ENCODE results near the gene PALD1.

PALD1 gene

DNA sequence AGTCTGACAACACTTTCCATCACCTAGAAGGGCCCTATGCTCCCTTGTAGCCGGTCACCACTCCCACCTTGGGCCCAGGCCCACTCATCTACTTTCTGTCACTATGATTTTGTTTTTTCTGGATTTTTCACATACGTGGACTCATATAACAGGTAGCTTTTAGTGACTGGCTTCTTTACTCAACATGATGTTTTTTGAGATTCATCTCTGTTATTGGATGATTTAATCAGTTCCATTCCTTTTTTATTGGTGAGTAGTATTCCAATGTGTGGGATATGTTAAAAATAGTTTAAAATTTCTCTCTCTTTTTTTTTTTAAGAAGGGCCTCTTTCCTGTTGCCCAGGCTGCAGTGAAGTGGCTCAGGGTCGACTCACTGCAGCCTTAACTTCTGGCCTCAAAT is 9.3 kb downstream of the PALD1 start:
- DNase-seq (ENCODE audit: extremely low spot score) = no peak
- ChIA-PET POLR2A (no interaction called here), CTCF (no interaction called here)
- TF ChIP-seq BHLHE40 (IDR thresholded peaks at IDR 0.05; ENCODE audit: borderline replicate concordance) (no peak), TARDBP (IDR thresholded peaks at IDR 0.05) (no peak), LEF1 (IDR thresholded peaks at IDR 0.05; ENCODE audit: borderline replicate concordance) (no peak), ZNF384 (IDR thresholded peaks at IDR 0.05) (no peak), ARNT (IDR thresholded peaks at IDR 0.05) (no peak), FOXA1 (IDR thresholded peaks at IDR 0.05) (no peak), CTBP1 (IDR thresholded peaks at IDR 0.05; ENCODE audit: borderline replicate concordance) (no peak), ELF4 (IDR thresholded peaks at IDR 0.05) (no peak), L3MBTL2 (conservative IDR thresholded peaks at IDR 0.05) (no peak), SUZ12 (IDR thresholded peaks at IDR 0.05) (no peak), NFRKB (IDR thresholded peaks at IDR 0.05) (no peak), SP1 (IDR thresholded peaks at IDR 0.05) (no peak), HDGF (IDR thresholded peaks at IDR 0.05; ENCODE audit: borderline replicate concordance) (no peak), FOXK2 (IDR thresholded peaks at IDR 0.05) (no peak), FOXM1 (IDR thresholded peaks at IDR 0.05; ENCODE audit: borderline replicate concordance) (no peak)
- TF ChIP-seq, protein P1, sequence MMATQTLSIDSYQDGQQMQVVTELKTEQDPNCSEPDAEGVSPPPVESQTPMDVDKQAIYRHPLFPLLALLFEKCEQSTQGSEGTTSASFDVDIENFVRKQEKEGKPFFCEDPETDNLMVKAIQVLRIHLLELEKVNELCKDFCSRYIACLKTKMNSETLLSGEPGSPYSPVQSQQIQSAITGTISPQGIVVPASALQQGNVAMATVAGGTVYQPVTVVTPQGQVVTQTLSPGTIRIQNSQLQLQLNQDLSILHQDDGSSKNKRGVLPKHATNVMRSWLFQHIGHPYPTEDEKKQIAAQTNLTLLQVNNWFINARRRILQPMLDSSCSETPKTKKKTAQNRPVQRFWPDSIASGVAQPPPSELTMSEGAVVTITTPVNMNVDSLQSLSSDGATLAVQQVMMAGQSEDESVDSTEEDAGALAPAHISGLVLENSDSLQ (IDR thresholded peaks at IDR 0.05) = no peak

DNA sequence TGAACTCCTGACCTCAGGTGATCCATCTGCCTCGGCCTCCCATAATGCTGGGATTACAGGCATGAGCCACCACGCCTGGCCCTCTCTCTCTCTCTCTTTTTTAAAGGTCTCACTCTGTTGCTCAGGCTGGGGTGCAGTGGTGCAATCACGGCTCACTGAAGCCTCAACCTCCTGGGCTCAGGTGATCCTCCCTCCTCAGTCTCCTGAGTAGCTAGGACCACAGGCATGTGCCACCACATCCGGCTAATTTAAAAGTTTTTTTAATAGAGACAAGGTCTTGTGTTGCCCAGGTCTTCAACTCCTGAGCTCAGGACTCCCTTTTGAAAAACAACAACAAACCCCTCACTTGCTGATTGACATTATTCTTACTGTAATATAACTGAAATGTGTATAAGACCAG is 11.6 kb downstream of the PALD1 start:
- CTCF ChIA-PET = no interaction called here
- no peak for DNase-seq (ENCODE audit: extremely low spot score)
- no peak for TF ChIP-seq LEF1 (IDR thresholded peaks at IDR 0.05; ENCODE audit: borderline replicate concordance)
- no peak for TF ChIP-seq FOXK2 (IDR thresholded peaks at IDR 0.05)
- TF ChIP-seq FOXA1 (IDR thresholded peaks at IDR 0.05) = no peak
- TF ChIP-seq, protein P1 (IDR thresholded peaks at IDR 0.05) = no peak
- no peak for TF ChIP-seq ZNF384 (IDR thresholded peaks at IDR 0.05)
- no peak for TF ChIP-seq NFRKB (IDR thresholded peaks at IDR 0.05)
- TF ChIP-seq TARDBP (IDR thresholded peaks at IDR 0.05) = no peak
- no peak for TF ChIP-seq L3MBTL2 (conservative IDR thresholded peaks at IDR 0.05)
- no peak for TF ChIP-seq ELF4 (IDR thresholded peaks at IDR 0.05)
- TF ChIP-seq FOXM1 (IDR thresholded peaks at IDR 0.05; ENCODE audit: borderline replicate concordance) = no peak
- no peak for TF ChIP-seq HDGF (IDR thresholded peaks at IDR 0.05; ENCODE audit: borderline replicate concordance)
- TF ChIP-seq SUZ12 (IDR thresholded peaks at IDR 0.05) = no peak
- TF ChIP-seq CTBP1 (IDR thresholded peaks at IDR 0.05; ENCODE audit: borderline replicate concordance) = no peak
- no peak for TF ChIP-seq BHLHE40 (IDR thresholded peaks at IDR 0.05; ENCODE audit: borderline replicate concordance)
- TF ChIP-seq SP1 (IDR thresholded peaks at IDR 0.05) = no peak
- POLR2A ChIA-PET = no interaction called here

DNA sequence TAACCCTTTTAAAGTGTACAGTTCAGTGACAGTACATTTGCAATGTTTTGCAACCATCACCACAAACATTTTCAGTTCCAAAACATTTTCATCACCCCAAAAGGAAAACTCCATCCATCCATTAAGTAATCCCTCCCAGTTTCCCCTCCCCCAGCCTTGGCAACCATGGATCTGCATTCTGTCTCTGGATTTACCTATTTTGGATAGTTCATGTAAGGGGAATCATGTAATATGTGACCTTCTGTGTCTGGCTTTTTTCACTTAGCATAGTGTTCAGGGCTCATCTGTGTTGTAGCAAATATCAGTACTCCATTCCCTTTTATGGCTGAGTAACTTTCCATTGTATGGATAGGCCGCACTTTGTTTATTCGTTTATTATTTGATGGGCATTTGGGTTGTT is 13.0 kb downstream of the PALD1 start:
- TF ChIP-seq BHLHE40 (IDR thresholded peaks at IDR 0.05; ENCODE audit: borderline replicate concordance) (no peak), FOXM1 (IDR thresholded peaks at IDR 0.05; ENCODE audit: borderline replicate concordance) (no peak), TARDBP (IDR thresholded peaks at IDR 0.05) (no peak), LEF1 (IDR thresholded peaks at IDR 0.05; ENCODE audit: borderline replicate concordance) (no peak), ZNF384 (IDR thresholded peaks at IDR 0.05) (no peak), CTBP1 (IDR thresholded peaks at IDR 0.05; ENCODE audit: borderline replicate concordance) (no peak), SP1 (IDR thresholded peaks at IDR 0.05) (no peak), NFRKB (IDR thresholded peaks at IDR 0.05) (no peak), L3MBTL2 (conservative IDR thresholded peaks at IDR 0.05) (no peak), HDGF (IDR thresholded peaks at IDR 0.05; ENCODE audit: borderline replicate concordance) (no peak), FOXA1 (IDR thresholded peaks at IDR 0.05) (no peak)
- TF ChIP-seq, protein P1 (IDR thresholded peaks at IDR 0.05) = no peak
- CTCF ChIA-PET = no interaction called here
- no peak for DNase-seq (ENCODE audit: extremely low spot score)
- POLR2A ChIA-PET = no interaction called here

DNA sequence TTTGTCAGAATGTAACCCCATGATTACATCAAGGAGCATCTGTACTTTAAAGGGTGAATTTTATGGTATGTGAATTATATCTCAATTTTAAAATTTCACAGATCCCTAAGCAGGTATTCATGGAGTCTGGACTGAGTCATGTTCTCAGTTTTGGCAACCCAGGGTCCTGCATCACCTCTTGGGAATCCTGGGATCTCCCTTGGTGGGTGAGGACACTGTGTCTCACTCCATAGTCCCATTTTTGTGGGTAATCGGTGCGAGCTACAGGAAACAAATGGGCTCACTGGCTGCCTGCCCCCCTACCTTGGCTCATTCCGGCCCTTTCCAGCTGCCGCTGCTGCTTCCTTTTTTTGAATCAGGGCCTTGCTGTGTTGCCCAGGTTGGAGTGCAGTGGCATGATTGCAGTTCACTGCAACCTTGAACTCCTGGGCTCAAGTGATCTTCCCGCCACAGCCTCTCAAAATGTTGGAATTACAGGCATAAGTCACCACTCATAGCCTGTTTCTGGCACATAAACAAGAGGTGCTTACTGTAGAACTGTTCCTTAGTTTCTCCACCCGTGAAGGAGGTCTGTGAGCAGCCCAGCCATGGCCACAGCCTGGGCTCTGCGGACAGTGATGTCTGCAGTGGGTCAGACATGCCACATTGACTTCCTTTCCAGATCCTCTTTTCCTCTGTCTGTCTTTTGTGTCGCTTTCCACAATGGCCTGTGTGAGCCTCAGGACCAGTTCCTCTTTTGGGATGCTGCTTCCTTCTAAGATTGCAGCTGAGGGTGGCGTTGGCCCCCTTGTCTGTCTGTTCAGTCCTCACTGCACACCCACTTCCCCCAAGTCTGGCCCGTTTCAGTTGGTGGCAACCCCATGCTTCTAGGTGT is 14.5 kb downstream of the PALD1 start:
- ChIA-PET POLR2A (no interaction called here), CTCF (no interaction called here)
- DNase-seq (ENCODE audit: extremely low spot score) = no peak
- TF ChIP-seq, protein P1 (IDR thresholded peaks at IDR 0.05) = no peak
- TF ChIP-seq CTBP1 (IDR thresholded peaks at IDR 0.05; ENCODE audit: borderline replicate concordance) (no peak), SUZ12 (IDR thresholded peaks at IDR 0.05) (no peak), ZNF384 (IDR thresholded peaks at IDR 0.05) (no peak), FOXK2 (IDR thresholded peaks at IDR 0.05) (no peak), L3MBTL2 (conservative IDR thresholded peaks at IDR 0.05) (no peak), TARDBP (IDR thresholded peaks at IDR 0.05) (no peak), FOXA1 (IDR thresholded peaks at IDR 0.05) (no peak), ARNT (IDR thresholded peaks at IDR 0.05) (no peak), ELF4 (IDR thresholded peaks at IDR 0.05) (no peak), SP1 (IDR thresholded peaks at IDR 0.05) (no peak)

GRCh38 chr10:70493660-70494234 is 15.2 kb downstream of the PALD1 start:
- POLR2A ChIA-PET = no interaction called here
- TF ChIP-seq L3MBTL2 (conservative IDR thresholded peaks at IDR 0.05) = no peak
- TF ChIP-seq, protein P1 (IDR thresholded peaks at IDR 0.05) = no peak
- TF ChIP-seq SUZ12 (IDR thresholded peaks at IDR 0.05) = no peak
- no peak for TF ChIP-seq TARDBP (IDR thresholded peaks at IDR 0.05)
- no peak for TF ChIP-seq ZNF384 (IDR thresholded peaks at IDR 0.05)
- TF ChIP-seq FOXK2 (IDR thresholded peaks at IDR 0.05) = no peak
- no peak for TF ChIP-seq LEF1 (IDR thresholded peaks at IDR 0.05; ENCODE audit: borderline replicate concordance)
- TF ChIP-seq ELF4 (IDR thresholded peaks at IDR 0.05) = no peak
- TF ChIP-seq SP1 (IDR thresholded peaks at IDR 0.05) = no peak
- TF ChIP-seq NFRKB (IDR thresholded peaks at IDR 0.05) = no peak
- TF ChIP-seq CTBP1 (IDR thresholded peaks at IDR 0.05; ENCODE audit: borderline replicate concordance) = no peak
- TF ChIP-seq ARNT (IDR thresholded peaks at IDR 0.05) = no peak
- no peak for TF ChIP-seq FOXM1 (IDR thresholded peaks at IDR 0.05; ENCODE audit: borderline replicate concordance)
- no peak for TF ChIP-seq BHLHE40 (IDR thresholded peaks at IDR 0.05; ENCODE audit: borderline replicate concordance)
- TF ChIP-seq HDGF (IDR thresholded peaks at IDR 0.05; ENCODE audit: borderline replicate concordance) = no peak
- TF ChIP-seq FOXA1 (IDR thresholded peaks at IDR 0.05) = no peak
- no peak for DNase-seq (ENCODE audit: extremely low spot score)
- CTCF ChIA-PET = no interaction called here

Measured in HEK293T (cell line).